Measurements from ENCODE around the gene MAPK12. TPM values are rescaled to one million over a fixed set of nuclear protein-coding genes. Genes with fewer than 3 reads are reported as not detected.

The MAPK12 gene
- total and polyA plus RNA-seq, 10 of the 15 experiments (the other 5 are each of a cell fraction or from before 2014, with no cell fraction given): 1.1 to 38.9 (median 16.3) TPM

GRCh38 chr22:50282361-50283155, 21.1 kb upstream of the MAPK12 start (continued):
- no peak for TF ChIP-seq NR2F1 (conservative IDR thresholded peaks at IDR 0.05)
- no peak for TF ChIP-seq MXI1 (IDR thresholded peaks at IDR 0.05; ENCODE audit: low read depth, low read length)
- TF ChIP-seq SMAD1 (IDR thresholded peaks at IDR 0.05; ENCODE audit: low read depth, partially characterized antibody): no peak
- no peak for TF ChIP-seq ZNF217 (IDR thresholded peaks at IDR 0.05)
- TF ChIP-seq SREBF2 (IDR thresholded peaks at IDR 0.05; ENCODE audit: low read length): no peak
- no peak for TF ChIP-seq RFX5 (IDR thresholded peaks at IDR 0.05; ENCODE audit: low read depth, low read length)
- no peak for TF ChIP-seq CREB1 (IDR thresholded peaks at IDR 0.05; ENCODE audit: low read depth)

GRCh38 chr22:50281957-50282356, 20.5 kb upstream of the MAPK12 start:
- FAIRE-seq: no peak
- no peaks in the 10 kb centered on the region for H4K20me1 ChIP-seq (ENCODE audit: control insufficient read depth, insufficient read depth)
- no peak overlapping the region for H3K4me2 ChIP-seq (ENCODE audit: control insufficient read depth, insufficient read depth)
- no peak overlapping the region for H3K9ac ChIP-seq (ENCODE audit: control insufficient read depth, insufficient read depth, low read length)
- no peaks in the 10 kb centered on the region for H3K27me3 ChIP-seq (replicated peaks in 1 of 2; ENCODE audit: control insufficient read depth in 2 of 2, insufficient read depth in 2 of 2, low read length in 1 of 2)
- POLR2A ChIA-PET: no interaction called here
- H2AFZ ChIP-seq (ENCODE audit: control insufficient read depth, low read depth, low read length): no peak overlapping the region
- RAD21 ChIA-PET (ENCODE audit: unreplicated experiment): no interaction called here
- no peaks in the 10 kb centered on the region for H3K79me2 ChIP-seq (ENCODE audit: control insufficient read depth, insufficient read depth, low read length)
- intact Hi-C loops (cut with micrococcal nuclease; ENCODE audit: unreplicated experiment): no loop called here
- no peak for ATAC-seq
- no peaks in the 10 kb centered on the region for H3K9me3 ChIP-seq (replicated peaks; ENCODE audit: control insufficient read depth, insufficient read depth, low read length)
- TF ChIP-seq IKZF2 (IDR thresholded peaks at IDR 0.05) (no peak), MEF2B (IDR thresholded peaks at IDR 0.05; ENCODE audit: partially characterized antibody, poor library complexity, severe bottlenecking) (no peak), RELB (IDR thresholded peaks at IDR 0.05; ENCODE audit: low read depth) (no peak), TBL1XR1 (IDR thresholded peaks at IDR 0.05; ENCODE audit: low read depth, low read length) (no peak), E4F1 (IDR thresholded peaks at IDR 0.05; ENCODE audit: borderline replicate concordance, partially characterized antibody) (no peak), HCFC1 (IDR thresholded peaks at IDR 0.05; ENCODE audit: low read length) (no peak), TAF1 (IDR thresholded peaks at IDR 0.05; ENCODE audit: borderline replicate concordance, low read depth, low read length) (no peak), KLF5 (IDR thresholded peaks at IDR 0.05; ENCODE audit: partially characterized antibody) (no peak), STAT3 (IDR thresholded peaks at IDR 0.05; ENCODE audit: low read depth, low read length) (no peak), SPI1 (IDR thresholded peaks at IDR 0.05; ENCODE audit: borderline replicate concordance, insufficient read depth, low read depth, low read length) (no peak)
- 95% methylated on average over 25 of the region's 25 CpGs for WGBS (ENCODE audit: insufficient coverage, insufficient replicate concordance, low lambda C conversion rate, missing lambda C conversion rate)
- no peak for DNase-seq (ENCODE audit: low read depth, low spot score)
- CTCF ChIA-PET: no interaction called here
- SMC1A ChIA-PET (ENCODE audit: uncharacterized antibody, unreplicated experiment): no interaction called here
- in situ Hi-C loops (cut with MboI): no loop called here
- no peak overlapping the region for H3K4me3 ChIP-seq
- no peak overlapping the region for H3K27ac ChIP-seq (ENCODE audit: control insufficient read depth, insufficient read depth)
- no peaks in the 10 kb centered on the region for H3K4me1 ChIP-seq (ENCODE audit: control insufficient read depth, insufficient read depth, low read length)
- H3K36me3 ChIP-seq (ENCODE audit: control insufficient read depth in 2 of 2, insufficient read depth in 2 of 2, low read length in 1 of 2): peaks cover 0 to 46% of the 10 kb centered on the region in 2 experiments; a peak in 3 of 4 replicates
- BruUV-seq (replicated peaks): no TSS peak
